ENCODE measurements around the gene MRPL9. TPM values are rescaled to one million over a fixed set of nuclear protein-coding genes. Genes with fewer than 3 reads are reported as not detected.

The MRPL9 gene
- 101 and 132 TPM in 2 replicates for total RNA-seq

GRCh38 chr1:151762941-151763921 lies at the start of gene MRPL9:
Gene MRPL9 (minus strand): TSS chr1:151763496. CDS start chr1:151763479, 17 bp downstream.

GRCh38 chr1:151805066-151805820 lies 41.9 kb upstream of the MRPL9 start, which contains the start of gene LINGO4:
Gene LINGO4 (minus strand): TSS chr1:151805419. CDS start chr1:151802704, 2,715 bp downstream.

DNA sequence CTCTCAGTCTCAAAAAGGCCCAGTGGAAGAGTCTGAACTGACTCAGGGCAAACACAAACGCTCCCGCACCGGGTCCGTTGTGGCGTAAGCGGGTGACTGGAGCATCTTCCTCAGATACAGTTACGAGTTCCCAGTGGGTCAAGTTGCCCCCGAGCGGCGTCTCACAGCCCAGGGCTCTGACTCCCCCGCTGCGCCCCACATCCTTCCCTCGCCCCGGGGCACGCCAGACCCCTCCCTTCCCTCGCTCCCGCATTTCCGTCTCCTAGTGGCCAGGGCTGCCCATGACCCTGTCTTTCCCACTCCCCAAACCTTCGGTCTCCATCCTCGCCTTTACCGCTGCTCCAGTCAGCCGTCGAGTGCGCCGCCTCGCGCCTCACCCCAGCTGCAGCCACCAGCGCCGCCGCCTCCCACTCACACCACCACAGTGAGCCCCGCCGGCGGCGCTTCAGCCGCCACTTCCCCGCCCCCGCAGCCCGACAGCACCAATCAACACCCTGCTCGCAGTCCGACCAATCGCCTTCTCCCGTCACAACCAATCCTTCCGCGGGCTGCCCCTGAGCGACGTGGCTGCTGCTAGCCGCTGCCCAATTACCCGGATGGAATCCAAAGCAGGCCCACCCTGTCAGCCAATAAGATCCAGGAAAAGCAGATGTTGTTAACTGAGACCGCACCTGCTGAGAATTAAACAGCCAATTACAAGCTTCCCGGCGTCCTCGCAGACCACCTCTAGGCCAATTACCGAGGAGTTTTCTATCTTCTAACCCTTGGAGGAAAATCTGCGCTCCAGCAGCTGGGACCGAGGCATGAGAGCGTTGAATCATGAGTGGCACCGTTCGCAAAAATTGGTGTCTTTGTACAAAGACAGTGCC lies 27.0 kb upstream of the MRPL9 start, which contains the start of gene TDRKH:
TSS of gene TDRKH (minus strand) at position 430 of the 869 bp plus-strand sequence. CDS start 7,478 bp downstream, outside the sequence.

GRCh38 chr1:151720974-151721787 lies 42.1 kb downstream of the MRPL9 start, which contains the start of gene RIIAD1:
Gene RIIAD1 (plus strand): TSS chr1:151721522. CDS start chr1:151721537, 15 bp downstream.

DNA sequence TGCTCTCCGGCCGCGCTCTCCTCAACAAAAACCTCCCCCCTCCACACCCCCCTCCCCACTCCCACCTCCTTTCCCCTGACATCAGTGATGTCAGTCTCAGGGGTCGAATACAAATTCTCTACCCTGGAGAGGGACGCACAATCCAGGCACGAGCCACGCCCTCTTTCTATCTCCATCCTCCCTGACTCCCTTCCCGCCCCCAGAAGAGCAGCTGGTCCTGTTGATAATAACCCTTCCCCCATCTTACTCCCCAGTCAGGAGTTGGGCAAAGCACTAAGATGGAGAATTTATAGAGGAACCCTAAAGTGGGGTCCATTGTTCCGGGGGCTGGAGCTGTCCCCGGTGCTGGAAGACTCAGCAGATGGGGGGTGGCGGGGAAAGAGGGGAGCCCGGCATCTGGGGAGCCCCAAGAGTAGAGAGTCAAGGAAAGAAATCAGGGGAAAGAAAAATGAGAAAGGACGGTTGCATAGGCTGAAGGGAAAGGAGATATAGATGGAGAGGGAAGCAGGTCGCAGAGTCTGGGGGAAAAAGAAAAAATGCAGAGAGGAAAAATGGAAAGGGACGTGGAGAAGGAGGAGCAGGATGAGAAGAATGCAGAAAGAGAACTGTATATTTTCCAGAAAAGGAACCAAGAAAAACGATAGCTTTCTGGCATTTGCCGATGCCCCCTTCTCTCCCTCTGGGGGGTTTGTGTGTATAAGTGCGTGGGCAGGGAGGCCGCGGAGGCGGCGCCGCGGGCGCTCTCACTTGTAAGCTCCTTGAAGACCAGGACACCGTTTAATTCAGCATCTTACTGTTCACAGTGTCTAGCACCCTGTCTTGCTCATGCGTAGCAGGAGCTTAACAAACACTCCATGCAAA lies 46.3 kb downstream of the MRPL9 start, which contains the start of gene CELF3:
TSS of gene CELF3 (minus strand) at position 33 of the 861 bp plus-strand sequence. CDS start 783 bp downstream, outside the sequence.

Other genes with a start within 250 kb of the MRPL9 start
- gene TUFT1, start 223.2 kb downstream of the MRPL9 start, total RNA-seq, result 3.9 and 4.9 TPM in 2 replicates
- gene SNX27, start 151.4 kb downstream of the MRPL9 start, total RNA-seq, result 11.6 and 11.8 TPM in 2 replicates
- not detected in 2 replicates for gene CELF3, start 46.7 kb downstream of the MRPL9 start, total RNA-seq
- gene RIIAD1, start 42.0 kb downstream of the MRPL9 start, total RNA-seq, result not detected in 2 replicates
- gene TDRKH, start 27.0 kb upstream of the MRPL9 start, total RNA-seq, result 4.5 and 5.6 TPM in 2 replicates
- not detected in 2 replicates for gene LINGO4, start 41.9 kb upstream of the MRPL9 start, total RNA-seq
- gene RORC, start 68.3 kb upstream of the MRPL9 start, total RNA-seq, result not detected in 2 replicates
- not detected in 2 replicates for gene C2CD4D, start 76.3 kb upstream of the MRPL9 start, total RNA-seq
- not detected in 2 replicates for gene THEM5, start 90.2 kb upstream of the MRPL9 start, total RNA-seq
- gene THEM4, start 146.0 kb upstream of the MRPL9 start, total RNA-seq, result 12.5 and 22.9 TPM in 2 replicates
- 277 and 293 TPM in 2 replicates for gene S100A10, start 230.4 kb upstream of the MRPL9 start, total RNA-seq

All from mammary microvascular endothelial cell (primary cell).